NCI-H1417 treated with DMSO at 0.1 percent for 48 hours (cell line): Measurements from ENCODE around the gene GRID2.

Experiments
- DNase-seq: peaks from one replicate; lab custom pipeline; 2025; lab: John Stamatoyannopoulos, UW

The GRID2 gene

GRCh38 chr4:92524131-92524530 lies 220.4 kb downstream of the GRID2 start:
- DNase-seq, result no peak

- DNase-seq, result no peak
Measured at GRCh38 chr4:92528541-92528940, 224.8 kb downstream of the GRID2 start.

GRCh38 chr4:92529510-92529909 lies 225.7 kb downstream of the GRID2 start:
- no peak for DNase-seq

- DNase-seq, result no peak
Measured at GRCh38 chr4:92535599-92535998, 231.8 kb downstream of the GRID2 start.

- DNase-seq, result no peak
Measured at GRCh38 chr4:92551616-92552015, 247.8 kb downstream of the GRID2 start.

GRCh38 chr4:92566269-92566668 lies 262.5 kb downstream of the GRID2 start:
- no peak for DNase-seq

- no peak for DNase-seq
Measured at GRCh38 chr4:92580816-92581215, 277.1 kb downstream of the GRID2 start.

- no peak for DNase-seq
Measured at GRCh38 chr4:92599044-92599443, 295.3 kb downstream of the GRID2 start.

GRCh38 chr4:92600638-92601037 lies 296.9 kb downstream of the GRID2 start:
- DNase-seq, result no peak

- DNase-seq, result no peak
Measured at GRCh38 chr4:92606227-92606626, 302.5 kb downstream of the GRID2 start.

GRCh38 chr4:92615049-92615448 lies 311.3 kb downstream of the GRID2 start:
- no peak for DNase-seq

GRCh38 chr4:92618968-92619367 lies 315.2 kb downstream of the GRID2 start:
- no peak for DNase-seq

- DNase-seq, result no peak
Measured at GRCh38 chr4:92629302-92629701, 325.5 kb downstream of the GRID2 start.

- DNase-seq, result no peak
Measured at GRCh38 chr4:92634882-92635281, 331.1 kb downstream of the GRID2 start.

GRCh38 chr4:92636038-92636806 lies 332.5 kb downstream of the GRID2 start:
- no peak for DNase-seq

GRCh38 chr4:92641409-92641808 lies 337.6 kb downstream of the GRID2 start:
- DNase-seq, result no peak

GRCh38 chr4:92646826-92647225 lies 343.1 kb downstream of the GRID2 start:
- no peak for DNase-seq

GRCh38 chr4:92651536-92651935 lies 347.8 kb downstream of the GRID2 start:
- DNase-seq, result no peak

- DNase-seq, result no peak
Measured at GRCh38 chr4:92654084-92654483, 350.3 kb downstream of the GRID2 start.

- DNase-seq, result no peak
Measured at GRCh38 chr4:92657695-92658094, 353.9 kb downstream of the GRID2 start.

GRCh38 chr4:92658318-92658717 lies 354.6 kb downstream of the GRID2 start:
- no peak for DNase-seq

- no peak for DNase-seq
Measured at GRCh38 chr4:92677805-92678204, 374.0 kb downstream of the GRID2 start.

GRCh38 chr4:92678292-92678691 lies 374.5 kb downstream of the GRID2 start:
- DNase-seq, result no peak

- no peak for DNase-seq
Measured at GRCh38 chr4:92679149-92679548, 375.4 kb downstream of the GRID2 start.
